OCI-LY1 (cell line): ENCODE results near the gene RER1.

Source experiments
- H2AFZ ChIP-seq: fragments of 200-600 bp; sonication (generic), shearing (Covaris generic); 2 replicates; pipeline ENCODE4 v1.6.0; 2014; ENCODE audit warnings: antibody characterized with exemption, mild to moderate bottlenecking, low read length
- H3F3A ChIP-seq: fragments of 200-600 bp; sonication (generic), shearing (Covaris generic); 2 replicates; pipeline ENCODE4 v1.6.0; 2014; ENCODE audit warnings: mild to moderate bottlenecking, antibody characterized with exemption, low read length, moderate library complexity; ENCODE audit not compliant: insufficient read depth
- H3K27ac ChIP-seq: fragments of 200-600 bp; sonication (generic); 2 replicates; pipeline ENCODE4 v1.5.1; 2014; ENCODE audit warnings: low read length, mixed run types, mild to moderate bottlenecking, low read depth; ENCODE audit not compliant: poor library complexity, severe bottlenecking
- H3K27me3 ChIP-seq: fragments of 200-600 bp; sonication (generic); 2 replicates; pipeline ENCODE4 v1.6.0; 2014; ENCODE audit warnings: antibody characterized with exemption, mild to moderate bottlenecking, low read length, moderate library complexity; ENCODE audit not compliant: insufficient read depth
- H3K36me3 ChIP-seq: fragments of 200-600 bp; sonication (generic); 2 replicates; pipeline ENCODE4 v1.6.1; 2014; ENCODE audit warnings: mild to moderate bottlenecking, antibody characterized with exemption, low read length, moderate library complexity, mixed read lengths; ENCODE audit not compliant: insufficient read depth
- H3K4me1 ChIP-seq: fragments of 200-600 bp; sonication (generic); 2 replicates; pipeline ENCODE4 v1.5.1; 2014; ENCODE audit warnings: mild to moderate bottlenecking, low read length, moderate library complexity; ENCODE audit not compliant: insufficient read depth, severe bottlenecking
- H3K4me2 ChIP-seq: fragments of 200-600 bp; sonication (generic), shearing (Covaris generic); 2 replicates; pipeline ENCODE4 v1.6.1; 2014; ENCODE audit warnings: low read length
- H3K4me3 ChIP-seq: fragments of 200-600 bp; sonication (generic); 2 replicates; pipeline ENCODE4 v1.5.1; 2014; ENCODE audit warnings: low read length, low read depth, mild to moderate bottlenecking, mixed read lengths; ENCODE audit not compliant: poor library complexity, severe bottlenecking
- H3K79me2 ChIP-seq: fragments of 200-600 bp; shearing (Covaris generic); 2 replicates; pipeline ENCODE4 v1.6.1; 2016; ENCODE audit warnings: mixed run types, low read length, mixed read lengths; ENCODE audit not compliant: insufficient read depth
- H3K9ac ChIP-seq: fragments of 200-600 bp; sonication (generic), shearing (Covaris generic); 2 replicates; pipeline ENCODE4 v1.6.1; 2014; ENCODE audit warnings: mild to moderate bottlenecking, low read length, mixed read lengths
- H3K9me2 ChIP-seq: fragments of 200-600 bp; sonication (generic), shearing (Covaris generic); 2 replicates; pipeline ENCODE4 v1.6.1; 2014; ENCODE audit warnings: low read depth, mild to moderate bottlenecking, low read length, mixed read lengths
- H3K9me3 ChIP-seq: fragments of 200-600 bp; shearing (Covaris generic); 2 replicates; pipeline ENCODE4 v1.6.1; 2014; ENCODE audit warnings: low read length, mixed read lengths
- H4K20me1 ChIP-seq: fragments of 200-600 bp; sonication (generic), shearing (Covaris generic); 2 replicates; pipeline ENCODE4 v1.6.0; 2016; ENCODE audit warnings: mild to moderate bottlenecking, low read length; ENCODE audit not compliant: insufficient read depth
- EZH2 ChIP-seq: fragments of 200-600 bp; sonication (generic), shearing (Covaris generic); IDR thresholded peaks from 2 replicates; pipeline ENCODE4 v1.8.0; 2017; ENCODE audit warnings: borderline replicate concordance, mixed run types, mild to moderate bottlenecking, antibody characterized with exemption, low read length, moderate library complexity, mixed read lengths
- TF ChIP-seq, protein P1 (sequence below): fragments of 200-600 bp; sonication (generic), shearing (Covaris generic); IDR thresholded peaks from 2 replicates; pipeline ENCODE4 v1.5.1; 2017; ENCODE audit warnings: mild to moderate bottlenecking, antibody characterized with exemption, low read length, moderate library complexity, mixed read lengths

Gene RER1

DNA sequence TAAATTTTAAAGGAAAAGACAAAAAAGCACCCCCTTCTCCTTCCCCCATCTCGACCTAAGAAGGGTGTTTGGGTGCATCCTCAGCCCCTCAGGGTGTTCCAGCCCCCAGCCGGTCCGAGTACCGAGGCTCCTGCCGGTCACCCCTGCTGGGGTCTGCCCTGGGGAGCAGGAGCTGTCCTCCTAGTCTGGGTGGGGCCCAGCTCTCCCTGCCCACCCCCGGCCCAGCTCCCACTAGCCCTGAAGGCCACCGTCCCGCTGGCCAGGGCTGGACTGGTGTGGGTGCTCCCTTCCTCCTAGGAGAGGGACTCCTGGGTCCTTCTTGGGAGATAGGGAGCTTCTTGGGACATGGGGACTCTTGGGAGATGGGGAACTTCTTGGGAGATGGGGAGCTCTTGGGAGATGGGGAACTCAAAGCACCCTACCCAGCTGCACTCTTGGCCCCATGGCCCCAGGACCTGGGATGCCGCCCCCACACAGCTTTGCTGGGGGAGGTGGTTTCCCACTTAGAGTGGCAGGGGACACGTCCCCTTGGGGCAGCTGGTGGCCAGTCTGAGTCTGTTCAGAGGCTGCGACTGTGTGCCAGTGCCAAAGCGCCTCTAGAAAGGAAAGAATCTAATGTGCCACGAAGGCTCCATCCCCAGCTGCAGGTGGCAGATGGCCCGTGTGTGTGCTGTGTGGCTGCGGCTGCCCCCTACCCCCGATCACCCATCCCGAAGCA lies 44.8 kb upstream of the RER1 start:
- Histone ChIP-seq H3K4me3 (no peak overlapping the region), H3K4me1 (no peaks in the 10 kb centered on the region), H3K27me3 (no peaks in the 10 kb centered on the region), H3K36me3 (no peaks in the 10 kb centered on the region), H3K27ac (no peak overlapping the region), H4K20me1 (no peaks in the 10 kb centered on the region), H3K79me2 (no peaks in the 10 kb centered on the region), H3K9me3 (no peaks in the 10 kb centered on the region), H3F3A (no peaks in the 10 kb centered on the region), H3K4me2 (no peak overlapping the region), H2AFZ (no peak overlapping the region), H3K9me2 (no peaks in the 10 kb centered on the region), H3K9ac (no peak overlapping the region)
- TF ChIP-seq, protein P1, sequence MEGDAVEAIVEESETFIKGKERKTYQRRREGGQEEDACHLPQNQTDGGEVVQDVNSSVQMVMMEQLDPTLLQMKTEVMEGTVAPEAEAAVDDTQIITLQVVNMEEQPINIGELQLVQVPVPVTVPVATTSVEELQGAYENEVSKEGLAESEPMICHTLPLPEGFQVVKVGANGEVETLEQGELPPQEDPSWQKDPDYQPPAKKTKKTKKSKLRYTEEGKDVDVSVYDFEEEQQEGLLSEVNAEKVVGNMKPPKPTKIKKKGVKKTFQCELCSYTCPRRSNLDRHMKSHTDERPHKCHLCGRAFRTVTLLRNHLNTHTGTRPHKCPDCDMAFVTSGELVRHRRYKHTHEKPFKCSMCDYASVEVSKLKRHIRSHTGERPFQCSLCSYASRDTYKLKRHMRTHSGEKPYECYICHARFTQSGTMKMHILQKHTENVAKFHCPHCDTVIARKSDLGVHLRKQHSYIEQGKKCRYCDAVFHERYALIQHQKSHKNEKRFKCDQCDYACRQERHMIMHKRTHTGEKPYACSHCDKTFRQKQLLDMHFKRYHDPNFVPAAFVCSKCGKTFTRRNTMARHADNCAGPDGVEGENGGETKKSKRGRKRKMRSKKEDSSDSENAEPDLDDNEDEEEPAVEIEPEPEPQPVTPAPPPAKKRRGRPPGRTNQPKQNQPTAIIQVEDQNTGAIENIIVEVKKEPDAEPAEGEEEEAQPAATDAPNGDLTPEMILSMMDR: no peak
- TF ChIP-seq EZH2: no peak

DNA sequence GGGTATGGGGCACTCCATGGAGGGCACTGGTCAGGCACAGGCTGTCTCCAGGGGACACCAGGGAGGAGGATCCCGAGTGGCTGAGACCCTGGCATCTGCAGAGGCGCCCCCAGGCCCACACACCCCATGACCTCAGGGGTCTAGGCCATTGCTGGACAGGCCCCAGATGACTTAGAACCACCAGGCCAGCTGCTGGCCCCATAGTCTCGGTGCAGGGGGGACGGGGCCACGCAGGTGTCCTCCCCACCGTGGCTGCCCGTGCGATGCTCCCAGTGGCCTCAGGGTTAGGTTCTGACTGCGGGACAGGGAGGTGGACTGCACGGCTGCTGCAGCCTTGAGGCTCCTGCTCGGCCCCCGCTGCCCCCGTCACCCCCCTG lies 44.2 kb upstream of the RER1 start:
- no peaks in the 10 kb centered on the region for H3K27me3 ChIP-seq
- no peak overlapping the region for H3K4me3 ChIP-seq
- H2AFZ ChIP-seq: no peak overlapping the region
- no peaks in the 10 kb centered on the region for H3K9me3 ChIP-seq
- H3K79me2 ChIP-seq: no peaks in the 10 kb centered on the region
- H3K4me1 ChIP-seq: no peaks in the 10 kb centered on the region
- H3K27ac ChIP-seq: no peak overlapping the region
- H3K4me2 ChIP-seq: no peak overlapping the region
- no peak for TF ChIP-seq EZH2
- TF ChIP-seq, protein P1: no peak
- H3F3A ChIP-seq: no peaks in the 10 kb centered on the region
- no peak overlapping the region for H3K9ac ChIP-seq
- no peaks in the 10 kb centered on the region for H3K36me3 ChIP-seq
- H3K9me2 ChIP-seq: no peaks in the 10 kb centered on the region
- no peaks in the 10 kb centered on the region for H4K20me1 ChIP-seq

DNA sequence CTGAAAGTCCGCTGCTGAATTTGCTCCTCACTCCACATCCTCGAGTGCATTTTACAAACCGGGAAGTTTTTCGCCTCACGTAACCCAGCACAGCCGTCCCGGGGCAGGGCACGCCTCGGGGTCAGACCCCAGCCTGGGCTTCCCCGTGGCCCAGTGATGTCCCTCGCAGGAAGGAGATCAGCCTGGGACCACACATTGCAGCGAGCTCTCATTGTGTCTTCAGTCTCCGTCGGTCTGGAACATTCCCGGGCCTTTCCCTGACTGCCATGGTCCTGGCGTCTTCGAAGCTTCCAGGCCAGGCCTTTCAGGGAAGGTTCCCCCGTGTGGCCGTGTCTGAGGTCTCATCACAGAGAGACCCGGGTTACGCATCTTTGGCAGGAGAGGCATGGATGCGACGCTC lies 43.7 kb upstream of the RER1 start:
- Histone ChIP-seq H3K27ac (no peak overlapping the region), H3K4me2 (no peak overlapping the region), H3K36me3 (no peaks in the 10 kb centered on the region), H4K20me1 (no peaks in the 10 kb centered on the region), H3K27me3 (no peaks in the 10 kb centered on the region), H2AFZ (no peak overlapping the region), H3K9me3 (no peaks in the 10 kb centered on the region), H3K4me1 (no peaks in the 10 kb centered on the region), H3K9me2 (no peaks in the 10 kb centered on the region), H3K79me2 (no peaks in the 10 kb centered on the region), H3K9ac (no peak overlapping the region), H3F3A (no peaks in the 10 kb centered on the region), H3K4me3 (no peak overlapping the region)
- TF ChIP-seq EZH2: no peak
- TF ChIP-seq, protein P1: no peak
